ENCODE measurements around the gene CHMP4B. TPM values are rescaled to one million over a fixed set of nuclear protein-coding genes. Genes with fewer than 3 reads are reported as not detected.
A peak's percentile ranks its signal among the peaks of the same experiment; 100 is the strongest.

CHMP4B gene
- total RNA-seq, 1 donor from 2014 or later, result 108 TPM

DNA sequence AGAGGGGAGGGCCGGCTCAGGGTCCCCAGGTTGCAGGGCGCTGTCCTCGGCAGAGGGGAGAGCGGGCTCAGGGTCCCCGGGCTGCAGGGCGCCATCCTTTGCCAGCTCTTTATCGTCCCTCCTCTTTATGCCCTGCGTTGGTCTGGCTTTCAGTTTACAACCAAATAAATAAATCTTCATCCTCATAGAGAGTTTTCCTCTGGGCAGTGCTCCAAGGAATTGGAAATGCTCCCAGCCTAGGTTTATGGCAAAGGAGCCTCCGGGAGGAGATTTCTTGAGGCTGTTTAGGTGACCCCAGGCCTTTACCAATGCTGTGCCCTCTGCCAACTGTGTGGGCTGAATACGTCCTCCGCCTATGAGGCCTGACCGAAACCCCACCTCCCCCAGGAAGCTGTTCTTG lies 60.2 kb downstream of the CHMP4B start:
- intact Hi-C loops (cut with DNase I), result no loop called here
- DNase-seq (ENCODE audit: missing footprints), result no peak
- ATAC-seq, result no peak

DNA sequence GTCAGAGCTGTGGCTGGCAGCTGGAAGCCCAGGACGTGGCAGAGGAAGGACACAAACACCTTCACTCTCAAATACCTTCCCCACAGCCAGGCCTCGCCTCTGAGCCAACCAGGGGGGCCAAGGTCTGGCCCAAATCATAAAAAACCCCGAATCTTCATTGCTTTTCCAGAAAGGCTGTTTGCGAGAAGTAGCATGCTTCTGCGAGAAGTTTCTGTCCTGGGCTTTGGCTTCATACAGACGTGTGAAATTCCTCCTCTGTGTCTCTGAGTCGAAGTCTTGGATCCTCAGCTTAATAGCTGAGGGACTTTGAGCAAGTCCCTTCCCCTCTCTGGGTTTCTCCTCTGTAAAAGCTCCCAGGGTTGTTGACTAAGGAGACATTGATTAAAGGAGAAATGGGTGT lies 63.0 kb downstream of the CHMP4B start:
- DNase-seq (ENCODE audit: missing footprints) (no peak), ATAC-seq (no peak)
- intact Hi-C loops (cut with DNase I), result no loop called here

DNA sequence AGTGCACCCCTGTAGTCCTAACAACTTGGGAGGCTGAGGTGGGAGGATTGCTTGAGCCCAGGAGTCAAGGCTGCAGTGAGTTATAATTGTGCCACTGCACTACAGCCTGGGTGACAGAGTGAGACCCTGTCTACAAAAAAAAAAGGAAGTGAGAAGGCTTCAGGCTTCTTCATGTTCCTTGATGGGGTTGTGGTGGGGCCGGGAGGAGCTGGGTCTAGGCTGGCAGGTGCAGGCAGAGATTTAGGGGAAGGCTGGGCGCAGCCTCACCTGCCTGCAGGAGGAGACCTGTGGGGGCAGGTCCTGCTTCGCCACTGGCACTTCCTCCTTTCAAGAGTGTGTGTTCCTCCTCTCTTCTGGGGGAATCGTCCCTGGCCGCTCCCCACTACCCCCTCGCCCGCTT lies 63.9 kb downstream of the CHMP4B start:
- ATAC-seq (no peak), DNase-seq (ENCODE audit: missing footprints) (no peak)
- intact Hi-C loops (cut with DNase I), result no loop called here

DNA sequence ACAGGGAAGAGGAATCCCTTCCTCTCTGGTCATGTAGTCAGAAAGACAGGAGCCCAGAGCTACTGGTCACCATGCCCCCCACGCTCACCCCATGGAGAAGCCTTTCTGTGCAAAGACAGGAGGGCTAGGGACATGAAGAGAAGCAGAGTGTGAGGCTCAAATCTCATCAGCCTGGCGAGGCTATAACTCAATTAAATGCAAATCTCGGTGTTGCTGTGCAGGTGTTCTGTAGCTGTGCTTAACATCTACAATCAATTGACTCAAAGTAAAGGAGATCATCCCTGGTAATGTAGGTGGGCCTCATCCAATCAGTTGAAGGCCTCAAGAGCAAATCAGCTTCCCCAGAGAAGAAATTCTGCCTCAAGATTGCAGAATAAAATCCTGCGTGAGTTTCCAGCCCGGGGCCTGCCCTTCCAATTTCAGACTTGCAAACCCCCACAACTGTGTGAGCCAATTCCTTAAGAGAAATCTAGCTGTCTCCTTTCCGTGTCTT lies 64.4 kb downstream of the CHMP4B start:
- ATAC-seq, result no peak
- DNase-seq (ENCODE audit: missing footprints), result no peak
- intact Hi-C loops (cut with DNase I), result no loop called here

DNA sequence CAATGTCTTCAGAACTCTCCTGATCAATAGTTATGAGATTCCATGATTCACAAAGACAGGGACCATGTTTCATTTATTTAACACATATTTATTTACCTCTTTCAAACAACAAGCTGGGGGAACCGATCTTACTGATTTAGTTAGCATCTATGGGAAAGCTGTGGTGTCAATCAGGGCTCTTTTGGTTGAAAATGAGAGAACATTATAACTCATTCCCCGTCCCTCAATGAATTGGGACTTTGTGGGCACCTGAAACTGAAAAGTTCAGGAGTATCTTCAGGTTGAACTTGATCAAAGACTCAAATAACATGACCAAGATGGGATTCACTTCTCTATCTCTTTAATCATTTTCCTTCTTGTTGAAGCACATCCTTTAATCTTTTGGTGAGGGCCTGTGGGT lies 67.4 kb downstream of the CHMP4B start:
- ATAC-seq (no peak), DNase-seq (ENCODE audit: missing footprints) (no peak)
- intact Hi-C loops (cut with DNase I), result no loop called here

DNA sequence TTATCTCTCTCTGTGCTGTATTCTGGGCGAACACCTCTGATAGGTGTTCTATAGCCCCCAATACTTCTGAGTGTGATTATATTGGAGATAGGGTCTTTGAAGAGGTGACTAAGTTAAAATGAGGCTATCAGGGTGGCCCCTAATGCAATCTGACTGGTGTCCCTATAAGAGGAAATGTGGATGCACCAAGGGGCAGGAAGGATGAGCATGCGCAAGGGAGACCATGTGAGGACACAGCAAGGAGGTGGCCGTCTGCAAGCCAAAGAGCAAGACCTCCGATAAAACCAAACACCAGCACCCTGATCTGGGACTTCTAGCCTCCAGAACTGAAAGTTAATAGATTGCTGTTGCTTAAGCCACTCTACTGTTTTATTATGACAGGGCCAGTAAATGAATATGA lies 69.2 kb downstream of the CHMP4B start:
- intact Hi-C loops (cut with DNase I), result no loop called here
- ATAC-seq, result no peak
- no peak for DNase-seq (ENCODE audit: missing footprints)

DNA sequence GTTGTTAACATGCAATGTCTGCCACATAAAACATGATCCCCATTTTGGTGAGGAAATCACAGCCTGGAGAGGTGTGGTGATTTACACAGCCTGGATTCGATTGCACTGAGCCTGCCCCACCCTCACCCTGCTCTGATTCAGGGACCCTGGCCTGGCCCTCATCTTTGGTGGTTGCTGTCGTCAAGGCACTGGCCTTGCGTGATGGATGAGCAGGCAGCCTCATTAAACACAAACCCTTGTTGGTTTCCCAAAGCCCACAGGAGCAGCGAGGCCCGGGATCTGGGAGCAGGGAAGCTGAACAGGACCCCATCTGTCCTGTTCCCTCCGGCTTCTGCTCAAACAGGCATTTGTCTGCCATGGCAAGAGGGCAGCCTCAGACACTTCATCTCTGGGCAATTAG lies 70.8 kb downstream of the CHMP4B start:
- intact Hi-C loops (cut with DNase I), result no loop called here
- DNase-seq (ENCODE audit: missing footprints) (no peak), ATAC-seq (no peak)

DNA sequence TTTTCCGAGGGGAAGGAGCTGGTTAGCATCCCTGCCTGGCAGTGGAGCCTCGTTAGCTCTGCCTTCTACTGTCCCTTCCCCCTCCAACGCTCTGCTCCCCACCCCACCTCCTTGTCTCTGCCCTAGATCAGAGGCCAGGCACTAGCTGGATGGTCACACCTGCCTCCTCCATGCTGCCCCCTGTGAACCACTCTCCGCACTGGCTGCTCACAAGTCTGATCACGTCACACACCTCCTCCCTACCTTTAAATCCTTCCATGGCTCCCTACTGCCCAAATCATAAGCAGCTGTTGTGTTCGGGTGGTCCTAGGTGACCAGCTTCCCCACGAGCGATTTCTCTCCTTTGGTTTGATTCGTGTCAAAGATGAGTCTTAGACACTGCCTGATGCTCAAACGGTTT lies 71.3 kb downstream of the CHMP4B start:
- ATAC-seq, result no peak
- no peak for DNase-seq (ENCODE audit: missing footprints)
- intact Hi-C loops (cut with DNase I), result no loop called here

DNA sequence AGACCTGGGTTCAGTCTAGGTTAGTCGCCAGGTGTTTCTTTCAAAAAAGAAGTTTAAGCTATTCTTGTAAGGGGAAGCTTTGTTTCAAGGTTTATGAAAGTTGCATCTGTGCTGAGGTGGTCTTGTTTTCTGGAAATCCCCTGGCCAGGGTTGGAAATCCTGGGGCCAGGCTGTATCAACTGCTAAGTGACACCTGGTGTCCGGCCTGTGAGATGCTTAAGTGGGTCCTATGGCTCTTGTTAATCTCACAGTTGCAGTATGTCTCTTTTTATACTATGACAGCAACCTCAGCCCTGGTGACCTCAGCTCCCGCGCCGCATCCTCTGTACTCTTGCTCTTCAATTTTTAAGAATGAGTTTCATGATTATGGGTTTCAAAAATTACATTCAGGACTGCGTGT lies 72.0 kb downstream of the CHMP4B start:
- no peak for ATAC-seq
- no peak for DNase-seq (ENCODE audit: missing footprints)
- intact Hi-C loops (cut with DNase I), result no loop called here

DNA sequence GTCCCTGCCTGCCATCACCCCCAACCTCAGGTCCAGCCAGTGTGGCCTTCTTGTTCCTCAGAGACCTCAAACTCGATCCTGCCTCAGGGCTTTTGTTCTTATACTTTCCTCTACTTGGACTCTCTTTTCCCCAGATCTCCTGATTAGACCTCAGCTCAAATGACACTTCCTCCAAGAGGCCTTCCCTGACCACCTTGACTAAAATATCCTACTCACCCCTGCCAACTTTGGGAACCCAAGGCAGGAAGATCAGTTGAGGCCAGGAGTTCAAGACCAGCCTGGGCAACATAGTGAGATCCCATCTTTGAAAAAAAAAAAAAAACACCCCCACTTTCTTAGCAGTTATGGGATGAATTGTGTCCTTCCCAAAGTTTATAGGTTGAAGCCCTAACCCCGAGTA lies 73.5 kb downstream of the CHMP4B start:
- intact Hi-C loops (cut with DNase I), result no loop called here
- no peak for ATAC-seq
- no peak for DNase-seq (ENCODE audit: missing footprints)

DNA sequence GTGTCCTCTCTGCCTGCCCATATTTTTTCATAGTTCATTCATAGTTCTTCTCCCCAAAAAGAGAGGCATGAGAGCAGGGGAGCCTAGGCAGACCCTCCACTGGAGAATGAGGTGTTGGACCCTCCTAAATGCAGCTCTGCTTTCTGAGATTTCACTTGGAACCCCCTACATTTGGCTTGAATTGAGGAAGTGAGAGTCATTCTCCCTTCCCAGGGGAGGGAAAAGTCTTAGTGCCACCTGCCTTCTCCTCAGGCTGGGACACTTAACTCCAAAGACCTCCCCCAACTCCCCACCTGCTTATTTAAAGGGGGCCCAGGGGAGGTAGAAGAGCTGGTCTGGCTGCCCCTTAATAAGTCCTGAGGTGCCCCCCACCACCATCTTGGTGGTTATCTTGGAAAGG lies 78.2 kb downstream of the CHMP4B start:
- ATAC-seq (no peak), DNase-seq (ENCODE audit: missing footprints) (no peak)
- intact Hi-C loops (cut with DNase I), result no loop called here

DNA sequence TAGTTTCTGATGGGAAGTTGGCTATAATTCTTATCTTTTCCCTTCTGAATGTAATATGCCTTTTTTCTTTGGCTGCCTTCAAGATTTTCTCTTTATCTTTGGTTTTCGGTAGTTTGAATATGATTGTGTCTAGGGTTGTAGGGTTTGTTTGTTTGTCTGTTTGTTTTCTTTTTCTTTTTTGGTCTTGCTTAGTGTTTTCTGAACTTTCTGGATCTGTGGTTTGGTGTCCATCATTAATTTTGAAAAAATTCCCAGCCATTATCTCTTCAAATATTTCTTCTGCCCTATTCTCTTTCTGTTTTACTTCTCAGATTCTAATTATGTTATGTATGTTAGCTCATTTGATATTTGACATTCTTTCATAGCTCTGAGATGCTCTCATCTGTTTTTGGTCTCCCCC lies 79.4 kb downstream of the CHMP4B start:
- intact Hi-C loops (cut with DNase I), result no loop called here
- no peak for DNase-seq (ENCODE audit: missing footprints)
- ATAC-seq, result no peak

DNA sequence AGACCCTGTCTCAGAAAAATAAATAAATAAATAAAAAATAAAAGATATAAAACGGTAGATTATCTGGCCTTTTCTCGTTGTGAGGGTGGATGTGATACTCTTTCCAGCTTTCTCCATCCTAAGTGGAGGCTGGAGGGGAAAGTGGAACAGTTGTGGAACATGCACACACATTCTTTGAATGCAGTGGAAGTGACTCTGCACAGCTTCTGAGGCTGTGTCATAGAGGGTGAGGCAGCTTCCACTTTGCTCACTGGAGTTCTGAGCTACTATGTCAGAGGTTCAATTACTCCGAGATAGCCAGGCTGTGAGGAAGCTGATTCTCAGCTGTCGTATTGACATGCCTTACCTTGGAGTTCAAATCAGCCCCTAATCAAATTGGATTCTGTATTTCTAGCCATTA lies 82.2 kb downstream of the CHMP4B start:
- intact Hi-C loops (cut with DNase I), result no loop called here
- ATAC-seq (no peak), DNase-seq (ENCODE audit: missing footprints) (no peak)

DNA sequence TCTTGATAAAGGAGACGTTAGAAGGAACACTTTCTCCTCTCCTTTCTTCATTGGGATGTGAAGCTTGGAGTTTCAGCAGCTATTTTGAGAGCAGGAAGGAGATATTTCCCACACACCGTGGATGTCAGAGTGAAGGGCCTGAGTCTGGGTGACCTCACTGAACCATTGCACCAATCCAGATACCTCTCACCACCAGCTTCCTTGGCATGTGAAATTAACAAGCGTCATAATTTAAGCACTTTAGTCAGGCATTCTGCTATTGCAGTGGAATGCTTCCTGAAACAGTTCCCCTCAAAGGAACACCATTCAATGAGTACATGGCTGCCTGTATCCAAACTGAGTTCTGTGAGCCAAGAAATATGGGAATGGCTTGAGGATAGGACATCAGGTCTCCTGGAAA lies 83.7 kb downstream of the CHMP4B start:
- peak; percentile 84 for ATAC-seq
- intact Hi-C loops (cut with DNase I), result no loop called here
- no peak for DNase-seq (ENCODE audit: missing footprints)

DNA sequence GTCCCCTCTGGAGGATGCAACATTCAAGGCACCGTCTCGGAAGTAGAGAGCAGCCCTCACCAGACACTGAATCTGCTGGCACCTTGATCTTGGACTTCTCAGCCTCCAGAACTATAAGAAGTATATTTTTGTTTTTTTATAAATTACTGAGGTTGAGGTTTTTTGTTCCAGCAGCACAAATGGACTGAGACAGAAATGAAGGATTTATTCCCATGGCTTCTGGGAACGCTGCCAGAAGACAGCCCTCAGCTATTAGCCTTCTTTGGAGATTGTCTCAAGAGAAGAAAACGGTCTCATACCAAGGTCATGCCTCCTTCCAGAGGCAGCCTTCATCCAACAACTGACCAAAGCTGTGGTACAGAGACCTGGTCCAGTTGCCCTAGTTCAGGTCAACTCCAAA lies 85.4 kb downstream of the CHMP4B start:
- ATAC-seq, result no peak
- intact Hi-C loops (cut with DNase I), result no loop called here
- no peak for DNase-seq (ENCODE audit: missing footprints)

DNA sequence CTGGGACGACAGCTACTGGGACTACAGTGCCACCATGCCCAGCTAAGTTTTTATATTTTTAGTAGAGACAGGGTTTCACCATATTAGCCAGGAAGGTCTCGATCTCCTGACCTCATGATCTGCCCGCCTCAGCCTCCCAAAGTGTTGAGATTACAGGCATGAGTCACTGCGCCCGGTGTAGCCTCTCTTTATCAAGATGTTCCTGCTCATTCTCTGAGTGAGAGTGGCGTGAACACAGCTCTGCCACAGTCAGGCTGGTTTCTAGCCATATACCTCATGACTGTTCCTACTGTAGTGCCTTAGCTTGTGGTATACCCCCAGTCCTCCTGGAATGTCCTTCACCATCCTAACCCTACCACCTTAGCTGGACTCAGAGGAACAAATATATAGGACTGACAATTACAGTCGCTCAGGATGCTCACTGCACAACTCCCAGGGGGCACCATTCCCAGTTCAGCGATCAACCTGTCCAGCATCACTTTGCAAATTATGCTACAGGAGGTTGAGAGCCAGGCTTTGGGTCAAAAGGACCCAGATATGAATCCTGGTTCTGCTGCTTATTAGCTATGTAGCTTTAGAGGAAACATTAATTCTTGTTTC lies 86.3 kb downstream of the CHMP4B start:
- ATAC-seq, result no peak
- intact Hi-C loops (cut with DNase I), result no loop called here

DNA sequence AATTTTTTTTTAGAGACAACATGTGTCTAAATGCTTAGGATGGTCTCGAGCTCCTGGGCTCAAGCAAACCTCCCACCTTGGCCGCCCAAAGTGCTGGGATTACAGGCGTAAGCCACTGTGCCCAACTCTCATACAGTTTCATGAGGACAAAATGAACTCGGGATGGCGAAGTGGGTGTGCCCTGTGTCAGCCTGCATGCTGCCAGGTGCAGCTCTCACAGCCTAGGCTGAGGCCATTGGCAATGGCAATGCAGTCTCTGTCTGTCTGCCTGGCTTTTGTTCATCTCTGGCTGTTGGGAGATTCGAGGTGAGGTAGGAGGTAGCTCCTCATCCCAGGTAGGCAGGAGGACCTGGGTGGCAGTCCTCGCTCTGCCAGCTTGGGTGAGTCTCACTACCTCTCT lies 88.0 kb downstream of the CHMP4B start:
- ATAC-seq (no peak), DNase-seq (ENCODE audit: missing footprints) (no peak)
- intact Hi-C loops (cut with DNase I), result no loop called here

More for the DNA sequence above, 86.3 kb downstream of the CHMP4B start:
- no peak for DNase-seq (ENCODE audit: missing footprints)

DNA sequence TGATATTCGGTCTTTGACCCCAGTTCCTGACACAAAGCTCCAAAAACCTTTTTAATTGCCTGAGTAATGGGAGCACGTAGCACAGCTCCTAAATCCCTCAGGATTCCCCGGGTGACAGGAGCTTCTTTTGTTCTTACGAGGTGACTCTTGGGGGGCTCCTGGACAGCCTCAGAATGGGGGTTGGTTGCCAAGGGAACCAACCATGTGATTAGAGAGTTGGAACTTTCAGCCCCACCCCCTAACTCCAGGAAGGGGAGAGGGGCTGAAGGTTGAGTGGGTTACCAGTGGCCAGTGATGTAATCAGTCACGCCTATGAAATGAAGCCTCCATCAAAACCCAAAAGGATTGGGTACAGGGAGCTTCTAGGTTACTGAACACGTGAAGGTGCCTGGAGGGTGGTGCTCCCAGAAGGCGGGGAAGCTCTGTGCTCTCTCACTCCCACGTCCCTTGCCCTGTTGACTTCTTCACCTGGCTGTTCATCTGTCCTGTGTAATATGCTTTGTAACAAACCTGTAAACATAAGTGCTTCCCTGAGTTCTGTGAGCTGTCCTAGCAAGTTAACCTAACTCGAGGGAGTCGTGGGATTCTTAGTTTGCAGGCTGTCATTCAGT lies 89.5 kb downstream of the CHMP4B start:
- no peak for DNase-seq (ENCODE audit: missing footprints)
- intact Hi-C loops (cut with DNase I), result no loop called here

DNA sequence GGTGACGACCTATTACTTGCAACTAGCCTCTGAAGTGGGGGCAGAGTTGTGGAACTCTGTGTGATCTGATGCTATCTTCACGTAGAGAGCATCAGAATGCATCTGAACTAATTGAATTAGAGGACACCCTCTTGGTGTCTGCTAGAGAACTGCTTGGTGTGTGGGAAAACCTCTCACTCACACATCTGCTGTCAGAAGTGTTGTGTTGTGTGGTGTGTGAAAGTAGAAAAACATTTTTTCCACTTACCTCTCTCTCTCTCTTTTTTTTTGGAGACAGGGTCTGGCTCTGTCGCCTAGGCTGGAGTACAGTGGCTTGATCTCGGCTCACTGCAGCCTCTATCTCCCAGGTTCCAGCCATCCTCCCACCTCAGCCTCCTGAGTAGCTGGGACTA lies 90.0 kb downstream of the CHMP4B start:
- intact Hi-C loops (cut with DNase I), result no loop called here
- DNase-seq (ENCODE audit: missing footprints) (no peak), ATAC-seq (no peak)

More for the DNA sequence above, 89.5 kb downstream of the CHMP4B start:
- ATAC-seq, result no peak

DNA sequence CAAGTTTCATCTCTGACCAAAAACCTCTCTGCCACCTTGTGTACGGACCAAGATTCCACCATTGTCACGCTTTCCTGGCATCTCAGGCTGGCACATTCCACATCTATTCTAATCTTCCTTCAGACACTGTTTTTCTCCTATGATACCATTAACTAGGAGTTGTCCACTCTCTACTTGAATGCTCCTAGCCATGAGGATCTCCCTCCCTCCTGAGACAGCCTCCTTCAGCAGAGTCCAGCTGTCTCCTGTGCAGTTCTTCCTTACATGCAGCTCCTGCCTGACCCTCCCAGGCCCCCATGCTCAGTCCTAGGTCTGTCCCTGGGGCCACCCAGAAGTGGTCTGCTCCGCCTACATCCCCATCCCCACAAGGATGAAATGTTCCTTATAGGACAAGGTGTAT lies 90.9 kb downstream of the CHMP4B start:
- intact Hi-C loops (cut with DNase I), result no loop called here
- no peak for ATAC-seq
- DNase-seq (ENCODE audit: missing footprints), result no peak

Measured in Right ventricle myocardium inferior (tissue), 1 donor.